Nephron progenitor cell (in vitro differentiated cells): ENCODE data around the gene PPHLN1.
A peak's percentile ranks its signal among the peaks of the same experiment; 100 is the strongest.

Experiments
- DNase-seq: peaks from one replicate; pipeline ENCODE4 v3.0.0; 2021
- H3K27ac Mint-ChIP-seq: 2 replicates; pipeline ENCODE4 v1.8.0; 2021; ENCODE audit warnings: mild to moderate bottlenecking, moderate library complexity, mixed read lengths
- H3K27me3 Mint-ChIP-seq: 2 replicates; pipeline ENCODE4 v1.8.0; 2021; ENCODE audit warnings: mild to moderate bottlenecking, low read depth, mixed read lengths; ENCODE audit not compliant: poor library complexity
- H3K36me3 Mint-ChIP-seq: 2 replicates; pipeline ENCODE4 v1.8.0; 2021; ENCODE audit warnings: low read depth, mixed read lengths
- H3K4me1 Mint-ChIP-seq: 2 replicates; pipeline ENCODE4 v1.8.0; 2021; ENCODE audit warnings: mixed read lengths
- H3K4me3 Mint-ChIP-seq: 2 replicates; pipeline ENCODE4 v1.8.0; 2021; ENCODE audit warnings: mild to moderate bottlenecking, moderate library complexity, mixed read lengths
- H3K9me3 Mint-ChIP-seq: 2 replicates; pipeline ENCODE4 v1.8.0; 2021; ENCODE audit warnings: mild to moderate bottlenecking, moderate library complexity, mixed read lengths
- TF ChIP-seq, protein P1 (sequence below): fragments of 200-600 bp; sonication (generic); IDR thresholded peaks from 2 replicates; pipeline ENCODE4 v1.5.0; 2021; ENCODE audit warnings: antibody characterized with exemption

The PPHLN1 gene

GRCh38 chr12:42356344-42356743 is 30.4 kb downstream of the PPHLN1 start:
- DNase-seq, result no peak
- peaks cover 4% of the 10 kb centered on the region for H3K9me3 Mint-ChIP-seq
- no peaks in the 10 kb centered on the region for H3K4me1 Mint-ChIP-seq
- H3K27me3 Mint-ChIP-seq, result no peaks in the 10 kb centered on the region
- peaks cover 47% of the 10 kb centered on the region for H3K36me3 Mint-ChIP-seq
- H3K27ac Mint-ChIP-seq, result no peak overlapping the region
- TF ChIP-seq, protein P1, sequence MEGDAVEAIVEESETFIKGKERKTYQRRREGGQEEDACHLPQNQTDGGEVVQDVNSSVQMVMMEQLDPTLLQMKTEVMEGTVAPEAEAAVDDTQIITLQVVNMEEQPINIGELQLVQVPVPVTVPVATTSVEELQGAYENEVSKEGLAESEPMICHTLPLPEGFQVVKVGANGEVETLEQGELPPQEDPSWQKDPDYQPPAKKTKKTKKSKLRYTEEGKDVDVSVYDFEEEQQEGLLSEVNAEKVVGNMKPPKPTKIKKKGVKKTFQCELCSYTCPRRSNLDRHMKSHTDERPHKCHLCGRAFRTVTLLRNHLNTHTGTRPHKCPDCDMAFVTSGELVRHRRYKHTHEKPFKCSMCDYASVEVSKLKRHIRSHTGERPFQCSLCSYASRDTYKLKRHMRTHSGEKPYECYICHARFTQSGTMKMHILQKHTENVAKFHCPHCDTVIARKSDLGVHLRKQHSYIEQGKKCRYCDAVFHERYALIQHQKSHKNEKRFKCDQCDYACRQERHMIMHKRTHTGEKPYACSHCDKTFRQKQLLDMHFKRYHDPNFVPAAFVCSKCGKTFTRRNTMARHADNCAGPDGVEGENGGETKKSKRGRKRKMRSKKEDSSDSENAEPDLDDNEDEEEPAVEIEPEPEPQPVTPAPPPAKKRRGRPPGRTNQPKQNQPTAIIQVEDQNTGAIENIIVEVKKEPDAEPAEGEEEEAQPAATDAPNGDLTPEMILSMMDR, result no peak
- H3K4me3 Mint-ChIP-seq, result no peak overlapping the region

GRCh38 chr12:42360747-42361403 is 34.9 kb downstream of the PPHLN1 start:
- Mint-ChIP-seq H3K27ac (no peak overlapping the region), H3K9me3 (no peaks in the 10 kb centered on the region), H3K4me1 (peaks cover 8% of the 10 kb centered on the region), H3K27me3 (no peaks in the 10 kb centered on the region), H3K36me3 (peaks cover 51% of the 10 kb centered on the region), H3K4me3 (no peak overlapping the region)
- TF ChIP-seq, protein P1, result no peak
- no peak for DNase-seq

DNA sequence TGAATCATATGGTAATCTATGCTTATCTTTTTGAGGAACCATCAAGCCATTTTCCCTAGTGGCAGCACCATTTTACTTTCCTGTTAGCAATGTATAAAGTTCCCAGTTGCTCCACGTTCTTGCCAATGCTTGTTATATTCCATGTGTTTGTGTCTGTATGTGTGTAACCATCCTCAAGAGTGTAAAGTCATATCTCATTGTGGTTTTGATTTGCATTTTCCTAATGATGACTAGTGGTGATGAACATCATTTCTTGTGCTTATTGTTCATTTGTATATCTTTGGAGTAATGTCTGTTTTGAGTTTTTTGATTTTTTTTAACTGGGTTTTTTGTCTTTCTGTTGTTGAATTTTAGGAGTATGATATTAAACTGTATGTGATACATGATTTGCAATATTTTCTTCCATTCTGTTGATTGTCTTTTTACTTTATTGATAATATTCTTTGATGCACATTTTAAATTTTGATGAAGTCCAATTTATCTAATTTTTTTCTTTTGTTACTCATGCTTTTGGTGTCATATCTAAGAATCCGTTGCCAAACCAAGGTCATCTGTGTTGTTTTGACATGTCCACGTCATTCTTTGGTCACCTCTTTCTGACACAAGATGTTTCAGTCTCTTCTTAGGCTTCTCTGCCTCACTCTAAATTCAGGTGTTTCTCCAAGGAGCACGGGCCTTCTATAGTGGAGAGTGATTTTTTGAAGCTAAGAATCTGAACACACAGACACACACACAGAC is 36.1 kb downstream of the PPHLN1 start:
- no peak overlapping the region for H3K27ac Mint-ChIP-seq
- no peaks in the 10 kb centered on the region for H3K9me3 Mint-ChIP-seq
- no peak overlapping the region for H3K4me3 Mint-ChIP-seq
- H3K4me1 Mint-ChIP-seq, result peaks cover 8% of the 10 kb centered on the region
- TF ChIP-seq, protein P1, result no peak
- peaks cover 52% of the 10 kb centered on the region for H3K36me3 Mint-ChIP-seq
- H3K27me3 Mint-ChIP-seq, result no peaks in the 10 kb centered on the region
- DNase-seq, result no peak

DNA sequence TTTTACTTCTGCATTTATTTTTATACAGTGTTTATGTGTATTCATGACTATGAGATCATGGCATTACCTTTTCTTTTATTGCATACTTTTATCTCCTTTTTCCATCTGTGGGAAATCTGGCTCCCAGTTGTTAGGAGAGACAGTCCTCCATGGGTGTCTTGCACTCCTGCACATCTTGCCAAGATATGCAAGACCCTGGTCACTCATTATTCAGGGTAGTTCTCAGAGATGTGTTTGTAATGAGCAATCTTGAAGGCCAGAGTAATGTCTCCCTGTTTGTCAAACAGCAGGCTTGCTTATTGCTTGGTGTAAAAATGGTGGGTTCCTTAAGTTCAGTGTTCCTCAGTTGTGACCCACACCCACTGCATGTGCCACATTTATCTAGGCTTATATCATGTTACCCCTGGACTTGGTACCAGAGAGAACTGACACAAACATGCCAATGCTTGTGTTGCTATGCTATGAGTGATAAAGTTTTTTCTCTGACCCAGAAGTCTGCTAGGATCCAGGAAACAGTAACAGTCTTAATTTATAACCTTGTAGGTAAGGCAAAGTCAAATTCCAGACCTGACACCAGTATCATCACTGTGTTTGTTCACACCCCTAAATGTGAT is 36.8 kb downstream of the PPHLN1 start:
- DNase-seq, result no peak
- Mint-ChIP-seq H3K4me1 (peaks cover 8% of the 10 kb centered on the region), H3K27ac (peak overlapping the region; percentile 87), H3K36me3 (peaks cover 52% of the 10 kb centered on the region), H3K9me3 (no peaks in the 10 kb centered on the region), H3K4me3 (no peak overlapping the region), H3K27me3 (no peaks in the 10 kb centered on the region)
- TF ChIP-seq, protein P1, result no peak

GRCh38 chr12:42364692-42365091 is 38.7 kb downstream of the PPHLN1 start:
- H3K4me3 Mint-ChIP-seq, result no peak overlapping the region
- peak; percentile 8 for DNase-seq
- peaks cover 45% of the 10 kb centered on the region for H3K36me3 Mint-ChIP-seq

More at GRCh38 chr12:42364692-42365091, 38.7 kb downstream of the PPHLN1 start:
- Mint-ChIP-seq H3K27me3 (no peaks in the 10 kb centered on the region), H3K27ac (no peak overlapping the region), H3K4me1 (peaks cover 8% of the 10 kb centered on the region), H3K9me3 (no peaks in the 10 kb centered on the region)
- TF ChIP-seq, protein P1, result no peak
